ENCODE results near the gene NRG3. TPM values are rescaled to one million over a fixed set of nuclear protein-coding genes. Genes with fewer than 3 reads are reported as not detected.

NRG3 gene
- total and polyA plus RNA-seq, 12 donors = 0.46 to 3.8 (median 1.3) TPM

DNA sequence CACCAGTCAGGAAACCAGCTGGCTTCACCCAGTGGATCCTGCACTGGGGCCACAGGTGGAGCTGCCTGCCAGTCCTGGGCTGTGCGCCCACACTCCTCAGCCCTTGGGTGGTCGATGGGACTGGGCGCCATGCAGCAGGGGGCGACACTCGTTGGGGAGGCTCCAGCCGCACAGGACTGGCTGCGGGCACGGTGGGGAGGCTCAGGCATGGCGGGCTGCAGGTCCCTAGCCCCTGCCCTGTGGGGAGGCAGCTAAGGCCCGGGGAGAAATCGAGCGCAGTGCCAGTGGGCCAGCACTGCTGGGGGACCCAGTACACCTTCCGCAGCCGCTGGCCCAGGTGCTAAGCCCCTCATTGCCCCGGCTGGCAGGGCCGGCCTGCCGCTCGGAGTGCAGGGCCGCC is 12.4 kb upstream of the NRG3 start:
- no peak overlapping the region for H3K4me3 ChIP-seq
- no peak for TF ChIP-seq POLR2A (IDR thresholded peaks at IDR 0.05)
- TF ChIP-seq, protein P1, sequence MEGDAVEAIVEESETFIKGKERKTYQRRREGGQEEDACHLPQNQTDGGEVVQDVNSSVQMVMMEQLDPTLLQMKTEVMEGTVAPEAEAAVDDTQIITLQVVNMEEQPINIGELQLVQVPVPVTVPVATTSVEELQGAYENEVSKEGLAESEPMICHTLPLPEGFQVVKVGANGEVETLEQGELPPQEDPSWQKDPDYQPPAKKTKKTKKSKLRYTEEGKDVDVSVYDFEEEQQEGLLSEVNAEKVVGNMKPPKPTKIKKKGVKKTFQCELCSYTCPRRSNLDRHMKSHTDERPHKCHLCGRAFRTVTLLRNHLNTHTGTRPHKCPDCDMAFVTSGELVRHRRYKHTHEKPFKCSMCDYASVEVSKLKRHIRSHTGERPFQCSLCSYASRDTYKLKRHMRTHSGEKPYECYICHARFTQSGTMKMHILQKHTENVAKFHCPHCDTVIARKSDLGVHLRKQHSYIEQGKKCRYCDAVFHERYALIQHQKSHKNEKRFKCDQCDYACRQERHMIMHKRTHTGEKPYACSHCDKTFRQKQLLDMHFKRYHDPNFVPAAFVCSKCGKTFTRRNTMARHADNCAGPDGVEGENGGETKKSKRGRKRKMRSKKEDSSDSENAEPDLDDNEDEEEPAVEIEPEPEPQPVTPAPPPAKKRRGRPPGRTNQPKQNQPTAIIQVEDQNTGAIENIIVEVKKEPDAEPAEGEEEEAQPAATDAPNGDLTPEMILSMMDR (IDR thresholded peaks at IDR 0.05) = no peak
- H3K27ac ChIP-seq = no peak overlapping the region
- intact Hi-C loops (cut with DNase I) = no loop called here
- H3K4me1 ChIP-seq (replicated peaks in 1 of 2) = no peaks in the 10 kb centered on the region
- no peaks in the 10 kb centered on the region for H3K9me3 ChIP-seq (replicated peaks in 1 of 3)
- no peaks in the 10 kb centered on the region for H3K27me3 ChIP-seq
- WGBS, 4 donors = 60 to 93% (median 93%) methylated on average over 1 to 19 of the region's 19 CpGs
- DNase-seq = no peak
- no peaks in the 10 kb centered on the region for H3K36me3 ChIP-seq (replicated peaks in 1 of 2)

DNA sequence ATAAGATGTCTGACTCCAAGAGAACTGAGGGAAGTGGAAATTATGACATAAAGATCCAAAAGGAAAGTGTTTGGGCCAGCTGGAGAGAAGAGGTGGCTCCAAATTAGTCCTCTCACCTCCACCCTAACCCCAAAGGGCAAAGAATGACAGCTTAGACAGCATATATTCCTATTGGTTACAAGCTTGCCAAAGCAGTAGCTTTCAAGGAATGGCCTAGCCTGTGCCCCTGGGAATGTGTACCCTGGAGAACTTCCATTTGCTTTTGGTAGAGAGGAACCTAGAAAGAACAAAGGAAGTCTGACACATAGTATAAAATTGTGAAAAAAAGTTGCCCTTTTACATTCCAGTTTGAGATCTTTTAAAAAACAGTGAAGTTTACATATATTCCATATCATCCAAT is 11.2 kb upstream of the NRG3 start:
- no peak for DNase-seq
- Histone ChIP-seq H3K4me3 (no peak overlapping the region), H3K27ac (no peak overlapping the region), H3K4me1 (replicated peaks in 1 of 2) (no peaks in the 10 kb centered on the region), H3K27me3 (no peaks in the 10 kb centered on the region), H3K36me3 (replicated peaks in 1 of 2) (no peaks in the 10 kb centered on the region), H3K9me3 (replicated peaks in 1 of 3) (no peaks in the 10 kb centered on the region)
- TF ChIP-seq POLR2A (IDR thresholded peaks at IDR 0.05) = no peak
- TF ChIP-seq, protein P1 (IDR thresholded peaks at IDR 0.05) = no peak
- intact Hi-C loops (cut with DNase I) = no loop called here

DNA sequence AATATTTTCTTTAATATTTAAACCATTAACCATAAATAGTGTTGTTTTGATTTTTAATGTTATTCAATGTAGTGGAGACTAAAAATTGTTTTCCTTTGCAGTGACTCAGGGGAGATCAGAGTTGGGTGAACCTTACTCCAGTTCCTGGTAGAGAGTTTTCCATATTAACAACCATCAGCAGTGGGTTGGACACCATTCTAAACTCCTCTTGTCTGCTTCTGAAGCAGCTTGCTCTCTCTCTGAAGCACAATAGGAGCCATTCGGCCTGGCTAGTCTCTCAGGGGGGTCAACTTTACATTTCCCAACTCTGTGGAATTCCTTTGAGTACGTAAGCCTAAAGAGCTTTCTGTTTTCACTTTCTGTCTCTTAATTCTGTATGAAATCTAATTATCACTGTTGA is 9.4 kb upstream of the NRG3 start:
- H3K27ac ChIP-seq = no peak overlapping the region
- H3K27me3 ChIP-seq = no peaks in the 10 kb centered on the region
- 48 to 65% (median 53%) methylated on average over 2 of the region's 2 CpGs for WGBS, 4 donors
- H3K4me1 ChIP-seq (replicated peaks in 1 of 2) = no peaks in the 10 kb centered on the region
- no peaks in the 10 kb centered on the region for H3K9me3 ChIP-seq (replicated peaks in 1 of 3)
- no peak for DNase-seq
- no peaks in the 10 kb centered on the region for H3K36me3 ChIP-seq (replicated peaks in 1 of 2)
- intact Hi-C loops (cut with DNase I) = no loop called here
- no peak for TF ChIP-seq POLR2A (IDR thresholded peaks at IDR 0.05)
- TF ChIP-seq, protein P1 (IDR thresholded peaks at IDR 0.05) = no peak
- no peak overlapping the region for H3K4me3 ChIP-seq

DNA sequence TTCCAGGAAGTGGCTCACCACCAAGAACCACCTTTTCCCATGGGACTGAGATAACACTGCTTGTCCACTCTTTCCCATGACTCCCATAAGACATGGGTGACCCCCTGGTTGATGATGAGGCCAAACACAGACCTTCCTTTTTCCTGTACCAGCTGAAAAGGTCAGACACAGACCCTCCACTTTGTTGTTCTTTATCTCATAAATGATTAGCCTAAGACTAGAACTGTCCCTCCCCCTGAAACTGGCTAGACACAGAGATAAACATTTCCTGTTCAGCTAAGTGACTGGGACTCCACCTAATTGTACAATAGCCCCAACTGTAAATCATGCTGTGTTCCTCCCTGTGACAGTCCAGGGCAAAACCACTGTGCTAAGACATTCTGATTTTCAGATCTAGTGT is 8.2 kb upstream of the NRG3 start:
- peak overlapping the region in 1 of 5 donors; percentile 10 for H3K27ac ChIP-seq

More for the DNA sequence above, 8.2 kb upstream of the NRG3 start:
- Histone ChIP-seq H3K9me3 (replicated peaks in 1 of 3) (no peaks in the 10 kb centered on the region), H3K4me1 (replicated peaks in 1 of 2) (no peaks in the 10 kb centered on the region), H3K27me3 (no peaks in the 10 kb centered on the region), H3K4me3 (no peak overlapping the region), H3K36me3 (replicated peaks in 1 of 2) (no peaks in the 10 kb centered on the region)
- intact Hi-C loops (cut with DNase I) = no loop called here
- no peak for TF ChIP-seq POLR2A (IDR thresholded peaks at IDR 0.05)
- TF ChIP-seq, protein P1 (IDR thresholded peaks at IDR 0.05) = no peak
- peak in 4 of 7 donors; percentile 22 to 57 (median 30) for DNase-seq
